Activated naive CD4-positive, alpha-beta T cell treated with anti-CD3 and anti-CD28 coated beads, Interleukin-2, amount 50 U/mL, for 72 hours (primary cell): ENCODE results near the gene AGER. TPM values are rescaled to one million over a fixed set of nuclear protein-coding genes. Genes with fewer than 3 reads are reported as not detected.
"Not testable (repeated sequence)": the region's sequence is repeated elsewhere in the genome, so short reads cannot be mapped to it uniquely, and the experiment has no call there.

Experiments
- ATAC-seq, 2 donors: fragments of 150-1000 bp; cut with Tn5 transposase; 2 replicates each; pipeline ENCODE4 v1.10.0; 2021; ENCODE audit warnings: mild to moderate bottlenecking in 2 of 2, moderate library complexity in 2 of 2
- DNase-seq, 2 donors: peaks; one replicate each; pipeline ENCODE4 v3.0.0; 2021 to 2022; ENCODE audit warnings: low spot score in 2 of 2
- H3K27ac Mint-ChIP-seq, 2 donors: one replicate each; pipeline ENCODE4 v1.8.0; 2022; ENCODE audit warnings: mild to moderate bottlenecking in 2 of 2, mixed read lengths in 2 of 2
- H3K36me3 Mint-ChIP-seq, 2 donors: one replicate each; pipeline ENCODE4 v1.8.0; 2022; ENCODE audit warnings: mixed read lengths in 2 of 2
- H3K9me3 Mint-ChIP-seq, 2 donors: one replicate each; pipeline ENCODE4 v1.8.0; 2022; ENCODE audit warnings: mixed read lengths in 2 of 2
- total RNA-seq, 2 donors: library from RNA; stranded (reverse); gene quantifications; one replicate each; pipeline ENCODE4 v1.2.3, GENCODE V29; 2022

Gene AGER
- total RNA-seq, 2 donors from 2014 or later: 21.6 to 26.3 TPM

- Mint-ChIP-seq H3K9me3 (peaks cover 0 to 4% of the 10 kb centered on the region in 2 donors), H3K36me3 (peaks cover 7 to 18% of the 10 kb centered on the region in 2 donors), H3K27ac (no peak overlapping the region)
- ATAC-seq (no peak), DNase-seq (no peak)
These were observed 33.9 kb downstream of the AGER start for GRCh38 chr6:32149932-32150870.

DNA sequence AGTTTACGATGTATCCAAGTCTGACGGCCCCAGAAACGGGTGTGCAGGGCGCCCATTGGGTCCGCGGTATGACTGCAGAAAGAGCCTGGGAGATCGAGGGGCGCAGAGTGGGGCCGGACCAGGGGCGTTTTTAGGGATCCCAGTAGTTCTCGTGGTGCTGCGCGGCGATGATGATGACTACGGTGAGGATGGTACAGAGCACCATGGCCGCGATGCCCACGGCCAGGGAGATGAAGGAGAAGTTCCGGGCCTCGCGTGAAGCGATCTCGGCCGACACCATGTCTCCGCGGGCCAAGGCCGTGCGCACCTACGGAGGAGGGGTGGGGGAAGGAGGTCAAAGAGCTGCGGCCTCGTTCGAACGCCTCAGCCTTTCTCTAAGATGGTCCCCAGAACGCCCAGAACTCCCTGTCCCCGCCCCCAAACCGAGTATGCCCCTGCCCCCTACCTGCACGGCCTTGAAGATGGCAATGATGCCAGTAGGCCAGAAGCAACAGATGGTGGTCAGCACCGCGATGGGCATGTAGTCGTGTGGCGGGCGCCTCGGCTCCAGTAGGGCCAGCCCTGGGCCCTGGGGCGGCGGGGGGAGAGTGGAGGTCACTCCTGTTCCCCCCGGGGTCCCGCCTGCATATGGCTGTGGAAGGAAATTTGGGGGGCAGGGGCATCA lies 34.8 kb downstream of the AGER start:
- Mint-ChIP-seq H3K36me3 (peaks cover 3 to 15% of the 10 kb centered on the region in 2 donors), H3K27ac (peak overlapping the region in 1 of 2 donors; percentile 29), H3K9me3 (peaks cover 0 to 4% of the 10 kb centered on the region in 2 donors)
- DNase-seq (no peak), ATAC-seq (peak in 1 of 2 donors; percentile 12)

DNA sequence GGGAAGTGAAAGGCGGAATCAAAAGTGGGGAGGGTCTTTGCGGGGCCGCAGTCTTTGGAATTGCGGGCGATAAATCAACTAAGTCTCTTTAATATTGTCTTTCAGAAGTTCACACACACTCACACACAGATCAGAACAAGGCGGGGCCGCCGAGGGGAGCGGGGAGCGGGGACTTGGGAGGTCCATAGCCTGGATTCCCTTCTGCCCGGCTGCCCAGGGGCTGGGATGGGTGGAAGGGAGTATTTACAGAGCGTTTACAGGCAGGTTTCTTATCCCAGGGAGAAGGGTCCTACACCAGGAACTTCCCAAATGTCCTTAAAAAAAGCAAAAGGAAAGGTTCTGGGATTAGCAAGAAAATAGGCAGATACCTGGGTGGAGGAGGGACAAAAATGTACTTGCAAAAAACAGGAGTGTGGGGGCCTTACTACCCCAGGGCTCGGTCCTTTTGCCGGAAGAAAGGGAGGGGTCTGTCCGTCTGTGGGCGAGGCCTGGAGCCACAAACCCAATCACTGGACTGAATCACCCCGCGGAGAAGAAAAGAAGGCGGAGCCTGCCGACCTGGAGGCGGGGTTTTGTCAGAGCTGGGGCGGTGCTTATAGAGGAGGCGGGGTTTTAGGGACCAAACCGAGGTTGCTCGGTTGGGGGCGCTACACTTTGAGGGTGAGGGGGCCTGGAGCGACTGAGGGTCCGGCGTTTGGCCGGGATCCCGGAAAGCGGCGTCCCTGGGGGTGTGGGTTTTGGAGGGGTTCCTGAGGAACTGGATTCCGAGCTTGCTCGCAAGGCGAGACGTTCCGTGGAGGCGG lies 35.6 kb downstream of the AGER start:
- Mint-ChIP-seq H3K36me3 (peaks cover 0 to 12% of the 10 kb centered on the region in 2 donors), H3K9me3 (peaks cover 0 to 4% of the 10 kb centered on the region in 2 donors), H3K27ac (peak overlapping the region in 1 of 2 donors; percentile 29)
- peak; percentile 69 to 73 for ATAC-seq
- peak; percentile 69 to 73 for DNase-seq

- Mint-ChIP-seq H3K36me3 (peaks cover 0 to 12% of the 10 kb centered on the region in 2 donors), H3K27ac (peak overlapping the region in 1 of 2 donors; percentile 17), H3K9me3 (peaks cover 0 to 4% of the 10 kb centered on the region in 2 donors)
- ATAC-seq (no peak), DNase-seq (no peak)
These were observed 36.5 kb downstream of the AGER start for GRCh38 chr6:32147401-32148132.

- DNase-seq (no peak), ATAC-seq (no peak)
- Mint-ChIP-seq H3K9me3 (peaks cover 0 to 4% of the 10 kb centered on the region in 2 donors), H3K36me3 (peaks cover 0 to 12% of the 10 kb centered on the region in 2 donors), H3K27ac (peak overlapping the region in 1 of 2 donors; percentile 1)
These were observed 37.4 kb downstream of the AGER start for GRCh38 chr6:32146687-32147086.

DNA sequence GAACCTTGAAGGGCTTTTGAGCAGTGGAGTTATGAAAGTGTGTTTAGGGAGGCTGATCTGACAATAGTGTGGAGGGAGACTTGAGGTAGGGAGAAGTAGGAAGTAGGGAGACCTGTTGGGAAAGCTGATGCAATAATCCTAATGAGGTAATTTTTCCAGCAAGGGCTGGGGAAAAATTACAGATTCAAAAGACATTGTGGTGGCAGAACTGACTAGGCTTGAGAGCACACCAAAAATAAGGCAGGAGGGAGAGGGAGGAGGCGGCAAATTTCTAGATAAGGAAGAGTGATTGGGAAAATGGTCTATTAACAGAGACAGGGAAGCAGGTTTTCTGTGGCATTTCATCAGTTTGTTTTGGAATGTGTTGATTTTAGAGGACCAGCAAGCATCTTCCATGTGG lies 37.8 kb downstream of the AGER start:
- Mint-ChIP-seq H3K36me3 (peaks cover 0 to 12% of the 10 kb centered on the region in 2 donors), H3K27ac (peak overlapping the region in 1 of 2 donors; percentile 1), H3K9me3 (peaks cover 0 to 4% of the 10 kb centered on the region in 2 donors)
- ATAC-seq: no peak
- no peak for DNase-seq

- H3K9me3 Mint-ChIP-seq, H3K27ac Mint-ChIP-seq, ATAC-seq, DNase-seq: not testable (repeated sequence)
- peaks cover 0 to 12% of the 10 kb centered on the region in 2 donors for H3K36me3 Mint-ChIP-seq
These were observed 39.8 kb downstream of the AGER start for GRCh38 chr6:32144238-32144637.

- Mint-ChIP-seq H3K9me3 (no peaks in the 10 kb centered on the region), H3K36me3 (no peaks in the 10 kb centered on the region), H3K27ac (no peak overlapping the region)
- DNase-seq (no peak), ATAC-seq (no peak)
These were observed 43.5 kb downstream of the AGER start for GRCh38 chr6:32140420-32141046.

DNA sequence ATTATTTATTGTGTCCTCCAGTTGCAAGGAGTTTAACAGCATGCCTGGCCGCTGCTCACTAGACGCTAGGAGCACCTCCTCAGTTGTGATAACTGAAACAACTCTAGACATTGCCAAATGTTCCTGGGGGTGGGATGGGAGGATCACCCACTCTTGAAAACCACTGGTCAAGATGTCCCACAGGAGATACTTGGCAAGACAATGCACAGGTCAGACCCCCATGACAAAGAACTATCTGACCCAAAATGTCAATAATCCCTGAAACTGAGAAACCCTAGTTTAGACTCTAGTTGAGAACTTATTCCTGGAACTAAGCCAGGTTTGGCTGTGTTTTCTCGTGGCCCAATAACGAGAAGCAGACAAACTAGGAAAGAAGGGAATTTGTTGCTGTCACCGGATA lies 44.5 kb downstream of the AGER start:
- ATAC-seq (no peak), DNase-seq (no peak)
- Mint-ChIP-seq H3K9me3 (no peaks in the 10 kb centered on the region), H3K36me3 (no peaks in the 10 kb centered on the region), H3K27ac (no peak overlapping the region)

- ATAC-seq (no peak), DNase-seq (no peak)
- no peaks in the 10 kb centered on the region for H3K9me3 Mint-ChIP-seq
- no peaks in the 10 kb centered on the region for H3K36me3 Mint-ChIP-seq
- no peak overlapping the region for H3K27ac Mint-ChIP-seq
These were observed 46.6 kb downstream of the AGER start for GRCh38 chr6:32137454-32137853.

GRCh38 chr6:32133786-32134185 lies 50.3 kb downstream of the AGER start:
- Mint-ChIP-seq H3K9me3 (no peaks in the 10 kb centered on the region), H3K36me3 (peaks cover 4 to 10% of the 10 kb centered on the region in 2 donors), H3K27ac (no peak overlapping the region)
- DNase-seq (no peak), ATAC-seq (no peak)

DNA sequence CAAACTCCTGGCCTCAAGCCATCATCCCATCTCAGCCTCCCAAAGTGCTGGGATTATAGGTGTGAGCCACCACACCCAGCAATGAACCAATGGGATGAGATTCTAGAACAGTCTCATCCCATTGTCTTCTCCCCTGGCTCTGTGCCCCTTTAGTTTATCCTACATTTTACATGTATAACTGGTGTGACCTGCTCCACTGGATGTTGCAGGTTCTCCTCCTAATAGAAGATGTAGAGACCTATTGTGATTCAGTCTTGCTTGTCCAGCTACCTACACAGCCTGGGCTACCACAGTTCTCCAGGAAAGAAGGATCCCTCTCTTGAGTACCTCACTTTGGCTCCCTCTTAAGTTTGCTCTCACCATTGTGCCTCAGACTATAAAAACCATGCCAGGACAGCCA lies 51.9 kb downstream of the AGER start:
- Mint-ChIP-seq H3K27ac (no peak overlapping the region), H3K36me3 (peaks cover 15 to 19% of the 10 kb centered on the region in 2 donors), H3K9me3 (no peaks in the 10 kb centered on the region)
- ATAC-seq (no peak), DNase-seq (no peak)

DNA sequence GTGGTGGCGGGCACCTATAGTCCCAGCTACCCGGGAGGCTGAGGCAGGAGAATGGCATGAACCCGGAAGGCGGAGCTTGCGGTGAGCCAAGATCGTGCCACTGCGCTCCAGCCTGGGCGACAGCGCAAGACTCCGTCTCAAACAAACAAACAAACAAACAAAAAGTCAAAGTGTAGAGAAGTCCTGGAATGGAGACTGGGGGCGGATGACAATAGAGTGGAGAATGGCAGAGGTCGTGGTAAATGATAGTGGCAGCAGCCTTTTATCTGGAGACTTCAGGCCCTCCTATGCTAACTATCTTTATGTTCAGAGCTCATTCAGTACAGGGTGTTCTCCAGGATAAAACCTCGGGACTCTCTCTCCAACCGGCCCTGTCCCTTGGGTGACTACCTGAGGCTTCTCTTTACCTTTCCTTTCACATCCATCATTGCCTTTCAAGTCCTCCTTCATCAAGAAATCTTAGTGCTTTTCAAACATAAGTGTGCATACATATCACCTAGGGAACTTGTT lies 52.6 kb downstream of the AGER start:
- Mint-ChIP-seq H3K27ac (no peak overlapping the region), H3K36me3 (peaks cover 20 to 25% of the 10 kb centered on the region in 2 donors), H3K9me3 (no peaks in the 10 kb centered on the region)
- DNase-seq (no peak), ATAC-seq (no peak)
